Measurements from ENCODE around the gene SSR4. TPM values are rescaled to one million over a fixed set of nuclear protein-coding genes. Genes with fewer than 3 reads are reported as not detected.

SSR4 gene
- total and polyA plus RNA-seq, 10 of the 15 experiments (the other 5 are each of a cell fraction or from before 2014, with no cell fraction given), result 151 to 521 (median 310) TPM

GRCh38 chrX:153772316-153773217, 21.9 kb upstream of the SSR4 start:
- RAD21 ChIA-PET (ENCODE audit: unreplicated experiment), result interaction anchor here (0.7 kb wide), 1 partner anchor 202 kb away, joined by 4 read pairs; no protein-coding TSS in a partner anchor
- WGBS (ENCODE audit: insufficient coverage, insufficient replicate concordance, low lambda C conversion rate, missing lambda C conversion rate), result 34% methylated on average over 19 of the region's 21 CpGs

More at GRCh38 chrX:153772316-153773217, 21.9 kb upstream of the SSR4 start:
- FAIRE-seq, result no peak
- TF ChIP-seq POLR2AphosphoS5 (IDR thresholded peaks at IDR 0.05; ENCODE audit: low read length) (no peak), RUNX3 (IDR thresholded peaks at IDR 0.05; ENCODE audit: low read length) (no peak), ZBTB40 (IDR thresholded peaks at IDR 0.05; ENCODE audit: borderline replicate concordance) (no peak), RFX5 (IDR thresholded peaks at IDR 0.05; ENCODE audit: low read depth, low read length) (no peak), E2F4 (IDR thresholded peaks at IDR 0.05; ENCODE audit: low read depth, low read length) (no peak), EP300 (IDR thresholded peaks at IDR 0.05; ENCODE audit: borderline replicate concordance in 1 of 2, control insufficient read depth in 1 of 2, low read depth in 2 of 2, low read length in 2 of 2) (no peak), POLR2AphosphoS2 (IDR thresholded peaks at IDR 0.05; ENCODE audit: low read depth, low read length) (no peak), IKZF2 (IDR thresholded peaks at IDR 0.05) (no peak)
- TF ChIP-seq, protein P1, sequence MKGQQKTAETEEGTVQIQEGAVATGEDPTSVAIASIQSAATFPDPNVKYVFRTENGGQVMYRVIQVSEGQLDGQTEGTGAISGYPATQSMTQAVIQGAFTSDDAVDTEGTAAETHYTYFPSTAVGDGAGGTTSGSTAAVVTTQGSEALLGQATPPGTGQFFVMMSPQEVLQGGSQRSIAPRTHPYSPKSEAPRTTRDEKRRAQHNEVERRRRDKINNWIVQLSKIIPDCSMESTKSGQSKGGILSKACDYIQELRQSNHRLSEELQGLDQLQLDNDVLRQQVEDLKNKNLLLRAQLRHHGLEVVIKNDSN (IDR thresholded peaks at IDR 0.05; ENCODE audit: borderline replicate concordance, extremely low read length, insufficient read depth, low read depth, low read length), result no peak
- POLR2A ChIA-PET, result no interaction called here
- H3K9ac ChIP-seq (ENCODE audit: control insufficient read depth, insufficient read depth, low read length), result no peak overlapping the region
- no peak overlapping the region for H3K27ac ChIP-seq (ENCODE audit: control insufficient read depth, insufficient read depth)
- no peaks in the 10 kb centered on the region; the same call in 2 of the 3 replicates for H3K9me3 ChIP-seq (replicated peaks; ENCODE audit: control insufficient read depth, insufficient read depth, low read length)
- H2AFZ ChIP-seq (ENCODE audit: control insufficient read depth, low read depth, low read length), result no peak overlapping the region
- no peaks in the 10 kb centered on the region for H3K27me3 ChIP-seq (replicated peaks in 1 of 2; ENCODE audit: control insufficient read depth in 2 of 2, insufficient read depth in 2 of 2, low read length in 1 of 2)
- H3K4me1 ChIP-seq (ENCODE audit: control insufficient read depth, insufficient read depth, low read length), result no peaks in the 10 kb centered on the region
- intact Hi-C loops (cut with micrococcal nuclease; ENCODE audit: unreplicated experiment), result no loop called here
- no peak for DNase-seq (ENCODE audit: low read depth, low spot score)
- no peak for ATAC-seq
- no peak overlapping the region for H3K4me2 ChIP-seq (ENCODE audit: control insufficient read depth, insufficient read depth)
- SMC1A ChIA-PET (ENCODE audit: uncharacterized antibody, unreplicated experiment), result no interaction called here
- in situ Hi-C loops (cut with MboI), result no loop called here
- no peaks in the 10 kb centered on the region for H4K20me1 ChIP-seq (ENCODE audit: control insufficient read depth, insufficient read depth)
- CTCF ChIA-PET, result no interaction called here
- H3K36me3 ChIP-seq (ENCODE audit: control insufficient read depth in 2 of 2, insufficient read depth in 2 of 2, low read length in 1 of 2), result no peaks in the 10 kb centered on the region
- H3K79me2 ChIP-seq (ENCODE audit: control insufficient read depth, insufficient read depth, low read length), result no peaks in the 10 kb centered on the region
- no peak overlapping the region for H3K4me3 ChIP-seq
- BruUV-seq (replicated peaks), result no TSS peak

All from GM12878 (cell line).